ENCODE results near the gene SMC1A. TPM values are rescaled to one million over a fixed set of nuclear protein-coding genes. Genes with fewer than 3 reads are reported as not detected.

SMC1A gene
- total RNA-seq, 6 donors from 2014 or later: 27.2 to 49.3 (median 42.5) TPM

GRCh38 chrX:53412446-53412845 lies 10.0 kb downstream of the SMC1A start:
- DNase-seq (no peak), ATAC-seq (ENCODE audit: low FRiP score in 2 of 2) (no peak)
- H3K27me3 ChIP-seq: no peaks in the 10 kb centered on the region
- peaks cover 4 to 77% (median 40%) of the 10 kb centered on the region in 4 donors for H3K36me3 ChIP-seq
- TF ChIP-seq CTCF (IDR thresholded peaks at IDR 0.05) (no peak), POLR2AphosphoS5 (IDR thresholded peaks at IDR 0.05) (no peak), EP300 (IDR thresholded peaks at IDR 0.05) (no peak), POLR2A (IDR thresholded peaks at IDR 0.05) (no peak)
- H3K27ac ChIP-seq: no peak overlapping the region
- no peak overlapping the region for H3K4me3 ChIP-seq
- H3K4me1 ChIP-seq: no peaks in the 10 kb centered on the region
- WGBS, 2 donors: 76 to 85% methylated on average over 2 of the region's 2 CpGs
- H3K9me3 ChIP-seq: no peaks in the 10 kb centered on the region

DNA sequence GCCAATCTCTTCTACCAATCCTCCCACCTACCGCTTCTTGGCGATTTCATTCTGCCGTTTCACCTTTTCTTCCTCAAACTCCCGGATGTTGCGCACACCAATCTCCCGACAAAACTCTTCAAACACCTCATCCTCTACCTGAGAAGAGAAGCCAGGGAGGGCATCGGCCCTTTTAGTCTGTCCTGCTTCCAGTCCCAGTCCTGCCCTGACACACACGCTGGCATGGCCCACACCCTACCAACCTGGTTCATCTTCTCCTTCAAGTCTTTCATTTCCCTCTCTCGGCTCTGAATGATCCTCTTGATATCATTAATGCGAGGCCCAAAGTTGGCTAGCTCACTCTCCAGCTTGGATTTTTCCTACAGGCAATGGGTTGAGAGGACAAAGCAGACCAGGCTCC lies 18.9 kb downstream of the SMC1A start:
- no peak overlapping the region for H3K27ac ChIP-seq
- H3K4me3 ChIP-seq: no peak overlapping the region
- no peaks in the 10 kb centered on the region for H3K4me1 ChIP-seq
- H3K36me3 ChIP-seq: peaks cover 0 to 99% (median 52%) of the 10 kb centered on the region in 4 donors
- TF ChIP-seq CTCF (IDR thresholded peaks at IDR 0.05) (no peak), POLR2A (IDR thresholded peaks at IDR 0.05) (no peak), EP300 (IDR thresholded peaks at IDR 0.05) (no peak), POLR2AphosphoS5 (IDR thresholded peaks at IDR 0.05) (no peak)
- WGBS, 2 donors: 92% methylated on average over 9 to 10 of the region's 10 CpGs
- H3K27me3 ChIP-seq: no peaks in the 10 kb centered on the region
- ATAC-seq (ENCODE audit: low FRiP score in 2 of 2) (no peak), DNase-seq (no peak)
- H3K9me3 ChIP-seq: no peaks in the 10 kb centered on the region

GRCh38 chrX:53398216-53398615 lies 24.2 kb downstream of the SMC1A start:
- Histone ChIP-seq H3K4me3 (no peak overlapping the region), H3K27ac (no peak overlapping the region), H3K9me3 (no peaks in the 10 kb centered on the region), H3K27me3 (no peaks in the 10 kb centered on the region), H3K4me1 (no peaks in the 10 kb centered on the region), H3K36me3 (peaks cover 0 to 95% (median 40%) of the 10 kb centered on the region in 4 donors)
- no peak for DNase-seq
- 96 to 100% methylated on average over 1 of the region's 1 CpG for WGBS, 2 donors
- TF ChIP-seq POLR2A (IDR thresholded peaks at IDR 0.05): no peak
- TF ChIP-seq POLR2AphosphoS5 (IDR thresholded peaks at IDR 0.05): no peak
- no peak for TF ChIP-seq CTCF (IDR thresholded peaks at IDR 0.05)
- TF ChIP-seq EP300 (IDR thresholded peaks at IDR 0.05): no peak
- no peak for ATAC-seq (ENCODE audit: low FRiP score in 2 of 2)

DNA sequence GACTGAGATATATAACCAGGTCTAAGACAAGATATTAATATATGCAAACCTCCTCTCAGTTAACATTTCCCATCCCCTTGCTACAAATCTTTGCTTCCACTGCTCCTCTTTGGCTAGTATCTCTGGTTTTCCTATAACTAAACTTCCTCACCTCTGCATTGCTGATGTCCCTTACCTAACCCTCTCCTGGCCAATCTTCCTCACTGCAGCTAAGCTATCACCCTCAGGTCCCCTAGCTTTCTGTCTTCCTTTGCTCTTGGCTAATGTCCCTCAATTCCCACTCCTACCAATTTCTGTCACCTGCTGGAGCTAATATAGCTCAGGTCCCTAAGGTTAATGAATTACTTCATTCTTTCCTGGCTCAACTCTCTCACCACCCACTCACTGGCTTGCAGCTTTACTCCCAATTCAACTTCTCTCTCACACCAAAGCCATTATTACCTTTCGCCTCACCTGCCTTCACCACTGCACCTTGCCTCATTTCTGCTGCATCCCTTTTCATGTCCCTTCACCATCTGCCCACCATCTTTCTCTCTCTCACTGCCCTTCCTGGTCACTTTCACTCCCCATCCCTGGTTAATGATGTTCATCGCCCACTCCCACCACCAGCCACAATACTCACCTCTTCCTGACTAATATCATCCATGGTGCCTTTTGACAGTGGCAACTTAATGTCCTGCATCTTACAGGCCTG lies 26.7 kb downstream of the SMC1A start:
- Histone ChIP-seq H3K4me3 (no peak overlapping the region), H3K9me3 (no peaks in the 10 kb centered on the region), H3K36me3 (peaks cover 0 to 95% (median 37%) of the 10 kb centered on the region in 4 donors), H3K4me1 (no peaks in the 10 kb centered on the region), H3K27ac (no peak overlapping the region), H3K27me3 (no peaks in the 10 kb centered on the region)
- ATAC-seq (ENCODE audit: low FRiP score in 2 of 2) (no peak), DNase-seq (no peak)
- TF ChIP-seq EP300 (IDR thresholded peaks at IDR 0.05) (no peak), CTCF (IDR thresholded peaks at IDR 0.05) (no peak), POLR2A (IDR thresholded peaks at IDR 0.05) (no peak), POLR2AphosphoS5 (IDR thresholded peaks at IDR 0.05) (no peak)
- WGBS, 2 donors: 94 to 100% methylated on average over 2 of the region's 2 CpGs
